Measurements from ENCODE around the gene OR2C3.

OR2C3 gene

GRCh38 chr1:247536340-247536739 lies at the start of gene OR2C3:
Gene OR2C3 (minus strand): TSS chr1:247536440. CDS start chr1:247532511, 3,929 bp downstream.
- no peaks in the 10 kb centered on the region for H3K27me3 Mint-ChIP-seq
- no peaks in the 10 kb centered on the region for H3K9me3 Mint-ChIP-seq
- intact Hi-C loops (cut with micrococcal nuclease): no loop called here
- H3K4me3 Mint-ChIP-seq: no peak within 1 kb of the TSS
- no peaks in the 10 kb centered on the region for H3K36me3 Mint-ChIP-seq (ENCODE audit: low read depth)
- no peak within 1 kb of the TSS for H3K27ac Mint-ChIP-seq
- peaks cover 5% of the 10 kb centered on the region for H3K4me1 Mint-ChIP-seq (ENCODE audit: low read depth)

GRCh38 chr1:247578946-247579460 lies 42.8 kb upstream of the OR2C3 start:
- no peaks in the 10 kb centered on the region for H3K27me3 Mint-ChIP-seq
- no peaks in the 10 kb centered on the region for H3K4me1 Mint-ChIP-seq (ENCODE audit: low read depth)
- no peaks in the 10 kb centered on the region for H3K9me3 Mint-ChIP-seq
- H3K4me3 Mint-ChIP-seq: no peak overlapping the region
- no peaks in the 10 kb centered on the region for H3K36me3 Mint-ChIP-seq (ENCODE audit: low read depth)
- no peak overlapping the region for H3K27ac Mint-ChIP-seq
- intact Hi-C loops (cut with micrococcal nuclease): no loop called here

- H3K4me3 Mint-ChIP-seq: no peak overlapping the region
- H3K27ac Mint-ChIP-seq: no peak overlapping the region
- H3K4me1 Mint-ChIP-seq (ENCODE audit: low read depth): no peaks in the 10 kb centered on the region
- no peaks in the 10 kb centered on the region for H3K36me3 Mint-ChIP-seq (ENCODE audit: low read depth)
- H3K27me3 Mint-ChIP-seq: no peaks in the 10 kb centered on the region
- no peaks in the 10 kb centered on the region for H3K9me3 Mint-ChIP-seq
- intact Hi-C loops (cut with micrococcal nuclease): no loop called here
Measured at GRCh38 chr1:247576514-247576913, 40.3 kb upstream of the OR2C3 start.

- H3K4me3 Mint-ChIP-seq: no peak overlapping the region
- no peaks in the 10 kb centered on the region for H3K36me3 Mint-ChIP-seq (ENCODE audit: low read depth)
- no peaks in the 10 kb centered on the region for H3K27me3 Mint-ChIP-seq
- peaks cover 13% of the 10 kb centered on the region for H3K9me3 Mint-ChIP-seq
- no peaks in the 10 kb centered on the region for H3K4me1 Mint-ChIP-seq (ENCODE audit: low read depth)
- intact Hi-C loops (cut with micrococcal nuclease): loop anchor here (5.0 kb wide), 1 partner anchor 202 kb away; no protein-coding TSS in a partner anchor
- H3K27ac Mint-ChIP-seq: no peak overlapping the region
Measured at GRCh38 chr1:247574664-247575063, 38.4 kb upstream of the OR2C3 start.

- H3K36me3 Mint-ChIP-seq (ENCODE audit: low read depth): no peaks in the 10 kb centered on the region
- peaks cover 13% of the 10 kb centered on the region for H3K9me3 Mint-ChIP-seq
- H3K27me3 Mint-ChIP-seq: no peaks in the 10 kb centered on the region
- H3K4me3 Mint-ChIP-seq: no peak overlapping the region
- intact Hi-C loops (cut with micrococcal nuclease): loop anchor here (5.0 kb wide), 1 partner anchor 202 kb away; no protein-coding TSS in a partner anchor
- no peaks in the 10 kb centered on the region for H3K4me1 Mint-ChIP-seq (ENCODE audit: low read depth)
- no peak overlapping the region for H3K27ac Mint-ChIP-seq
Measured at GRCh38 chr1:247574236-247574635, 38.0 kb upstream of the OR2C3 start.

- H3K27me3 Mint-ChIP-seq: no peaks in the 10 kb centered on the region
- no peaks in the 10 kb centered on the region for H3K9me3 Mint-ChIP-seq
- no peaks in the 10 kb centered on the region for H3K4me1 Mint-ChIP-seq (ENCODE audit: low read depth)
- no peaks in the 10 kb centered on the region for H3K36me3 Mint-ChIP-seq (ENCODE audit: low read depth)
- H3K27ac Mint-ChIP-seq: no peak overlapping the region
- no peak overlapping the region for H3K4me3 Mint-ChIP-seq
- intact Hi-C loops (cut with micrococcal nuclease): no loop called here
Measured at GRCh38 chr1:247562198-247562597, 26.0 kb upstream of the OR2C3 start.

GRCh38 chr1:247561711-247562110 lies 25.5 kb upstream of the OR2C3 start:
- intact Hi-C loops (cut with micrococcal nuclease): no loop called here
- Mint-ChIP-seq H3K27ac (no peak overlapping the region), H3K36me3 (ENCODE audit: low read depth) (no peaks in the 10 kb centered on the region)

GRCh38 chr1:247557926-247558674 lies 21.9 kb upstream of the OR2C3 start:
- H3K4me3 Mint-ChIP-seq: no peak overlapping the region
- intact Hi-C loops (cut with micrococcal nuclease): no loop called here
- no peaks in the 10 kb centered on the region for H3K36me3 Mint-ChIP-seq (ENCODE audit: low read depth)
- no peaks in the 10 kb centered on the region for H3K9me3 Mint-ChIP-seq
- H3K27me3 Mint-ChIP-seq: no peaks in the 10 kb centered on the region
- H3K27ac Mint-ChIP-seq: no peak overlapping the region
- H3K4me1 Mint-ChIP-seq (ENCODE audit: low read depth): no peaks in the 10 kb centered on the region

More at GRCh38 chr1:247561711-247562110, 25.5 kb upstream of the OR2C3 start:
- H3K4me3 Mint-ChIP-seq: no peak overlapping the region
- H3K27me3 Mint-ChIP-seq: no peaks in the 10 kb centered on the region
- H3K4me1 Mint-ChIP-seq (ENCODE audit: low read depth): no peaks in the 10 kb centered on the region
- no peaks in the 10 kb centered on the region for H3K9me3 Mint-ChIP-seq

GRCh38 chr1:247552231-247552630 lies 16.0 kb upstream of the OR2C3 start:
- intact Hi-C loops (cut with micrococcal nuclease): no loop called here
- no peaks in the 10 kb centered on the region for H3K9me3 Mint-ChIP-seq
- H3K4me3 Mint-ChIP-seq: no peak overlapping the region
- no peak overlapping the region for H3K27ac Mint-ChIP-seq
- H3K4me1 Mint-ChIP-seq (ENCODE audit: low read depth): peaks cover 11% of the 10 kb centered on the region
- no peaks in the 10 kb centered on the region for H3K36me3 Mint-ChIP-seq (ENCODE audit: low read depth)
- H3K27me3 Mint-ChIP-seq: peaks cover 11% of the 10 kb centered on the region

GRCh38 chr1:247551721-247552120 lies 15.5 kb upstream of the OR2C3 start:
- Mint-ChIP-seq H3K4me1 (ENCODE audit: low read depth) (peaks cover 11% of the 10 kb centered on the region), H3K36me3 (ENCODE audit: low read depth) (no peaks in the 10 kb centered on the region), H3K9me3 (no peaks in the 10 kb centered on the region), H3K27ac (no peak overlapping the region), H3K4me3 (no peak overlapping the region), H3K27me3 (peaks cover 12% of the 10 kb centered on the region)
- intact Hi-C loops (cut with micrococcal nuclease): no loop called here

GRCh38 chr1:247548769-247549182 lies 12.5 kb upstream of the OR2C3 start, which contains the start of gene GCSAML:
Gene GCSAML (plus strand): TSS chr1:247549134. CDS start chr1:247549192, 58 bp downstream.
- H3K36me3 Mint-ChIP-seq (ENCODE audit: low read depth): no peaks in the 10 kb centered on the region
- peak within 1 kb of the TSS; percentile 67 for H3K4me3 Mint-ChIP-seq
- peaks cover 14% of the 10 kb centered on the region for H3K27me3 Mint-ChIP-seq
- H3K9me3 Mint-ChIP-seq: no peaks in the 10 kb centered on the region
- H3K4me1 Mint-ChIP-seq (ENCODE audit: low read depth): peaks cover 11% of the 10 kb centered on the region
- no peak within 1 kb of the TSS for H3K27ac Mint-ChIP-seq
- intact Hi-C loops (cut with micrococcal nuclease): no loop called here

- no peak overlapping the region for H3K27ac Mint-ChIP-seq
- no peak overlapping the region for H3K4me3 Mint-ChIP-seq
- no peaks in the 10 kb centered on the region for H3K9me3 Mint-ChIP-seq
- peaks cover 14% of the 10 kb centered on the region for H3K27me3 Mint-ChIP-seq
- no peaks in the 10 kb centered on the region for H3K36me3 Mint-ChIP-seq (ENCODE audit: low read depth)
- H3K4me1 Mint-ChIP-seq (ENCODE audit: low read depth): peaks cover 11% of the 10 kb centered on the region
- intact Hi-C loops (cut with micrococcal nuclease): no loop called here
Measured at GRCh38 chr1:247548092-247548491, 11.9 kb upstream of the OR2C3 start.

- peaks cover 5% of the 10 kb centered on the region for H3K4me1 Mint-ChIP-seq (ENCODE audit: low read depth)
- H3K36me3 Mint-ChIP-seq (ENCODE audit: low read depth): no peaks in the 10 kb centered on the region
- H3K27me3 Mint-ChIP-seq: peaks cover 5% of the 10 kb centered on the region
- no peak overlapping the region for H3K4me3 Mint-ChIP-seq
- H3K9me3 Mint-ChIP-seq: no peaks in the 10 kb centered on the region
- H3K27ac Mint-ChIP-seq: no peak overlapping the region
- intact Hi-C loops (cut with micrococcal nuclease): no loop called here
Measured at GRCh38 chr1:247542811-247543210, 6.6 kb upstream of the OR2C3 start.

GRCh38 chr1:247540581-247540980 lies 4.3 kb upstream of the OR2C3 start:
- intact Hi-C loops (cut with micrococcal nuclease): no loop called here
- H3K27me3 Mint-ChIP-seq: peaks cover 1% of the 10 kb centered on the region
- no peaks in the 10 kb centered on the region for H3K9me3 Mint-ChIP-seq
- no peak overlapping the region for H3K27ac Mint-ChIP-seq
- H3K4me1 Mint-ChIP-seq (ENCODE audit: low read depth): peaks cover 5% of the 10 kb centered on the region
- no peaks in the 10 kb centered on the region for H3K36me3 Mint-ChIP-seq (ENCODE audit: low read depth)
- H3K4me3 Mint-ChIP-seq: no peak overlapping the region
